HG03460 (cell line): ENCODE data around the gene CFAP410.
"Not testable (repeated sequence)": the region's sequence is repeated elsewhere in the genome, so short reads cannot be mapped to it uniquely, and the experiment has no call there.

Experiments used
- ATAC-seq: cut with Tn5 transposase; IDR thresholded peaks from one replicate; pipeline ENCODE4 v1.9.1; 2021; ENCODE audit not compliant: unreplicated experiment

The CFAP410 gene

GRCh38 chr21:44351535-44352252 lies 12.5 kb upstream of the CFAP410 start:
- no peak for ATAC-seq

- ATAC-seq = no peak
Measured at GRCh38 chr21:44350773-44351481, 11.7 kb upstream of the CFAP410 start.

- ATAC-seq = no peak
Measured at GRCh38 chr21:44349847-44350772, 10.9 kb upstream of the CFAP410 start.

GRCh38 chr21:44349416-44349846 lies 10.2 kb upstream of the CFAP410 start:
- ATAC-seq = no peak

GRCh38 chr21:44348861-44349260 lies 9.7 kb upstream of the CFAP410 start:
- ATAC-seq = no peak

GRCh38 chr21:44347911-44348451 lies 8.8 kb upstream of the CFAP410 start:
- ATAC-seq = no peak

- ATAC-seq = no peak
Measured at GRCh38 chr21:44345495-44345894, 6.3 kb upstream of the CFAP410 start.

- ATAC-seq = no peak
Measured at GRCh38 chr21:44344541-44345183, 5.5 kb upstream of the CFAP410 start.

GRCh38 chr21:44342981-44343380 lies 3.8 kb upstream of the CFAP410 start:
- not testable (repeated sequence) for ATAC-seq

GRCh38 chr21:44341726-44342458 lies 2.7 kb upstream of the CFAP410 start:
- not testable (repeated sequence) for ATAC-seq

GRCh38 chr21:44337941-44338895 lies 972 bp downstream of the CFAP410 start:
- no peak for ATAC-seq

- ATAC-seq = no peak
Measured at GRCh38 chr21:44337449-44337848, 1.7 kb downstream of the CFAP410 start.

GRCh38 chr21:44335266-44336059 lies 3.7 kb downstream of the CFAP410 start:
- no peak for ATAC-seq

GRCh38 chr21:44334329-44335030 lies 4.7 kb downstream of the CFAP410 start:
- ATAC-seq = no peak

- ATAC-seq = no peak
Measured at GRCh38 chr21:44333509-44334328, 5.5 kb downstream of the CFAP410 start.

GRCh38 chr21:44332965-44333364 lies 6.2 kb downstream of the CFAP410 start:
- no peak for ATAC-seq

- no peak for ATAC-seq
Measured at GRCh38 chr21:44332383-44332782, 6.8 kb downstream of the CFAP410 start.
